GM21367 (cell line): ENCODE measurements around the gene MKNK1.
"Not testable (repeated sequence)": the region's sequence is repeated elsewhere in the genome, so short reads cannot be mapped to it uniquely, and the experiment has no call there.

Experiments
- ATAC-seq: cut with Tn5 transposase; IDR thresholded peaks from one replicate; pipeline ENCODE4 v1.9.1; 2021; ENCODE audit not compliant: unreplicated experiment

Gene MKNK1

GRCh38 chr1:46603858-46604549 is at the start of gene MKNK1:
Gene MKNK1 (minus strand): TSS chr1:46604268. CDS start chr1:46583327, 20,941 bp downstream.
- peak; percentile 79 for ATAC-seq

GRCh38 chr1:46653405-46653958 is 49.4 kb upstream of the MKNK1 start:
- no peak for ATAC-seq

- ATAC-seq: no peak
These were observed 48.4 kb upstream of the MKNK1 start for GRCh38 chr1:46652321-46653100.

- ATAC-seq: not testable (repeated sequence)
These were observed 47.1 kb upstream of the MKNK1 start for GRCh38 chr1:46651152-46651551.

GRCh38 chr1:46650491-46650890 is 46.4 kb upstream of the MKNK1 start:
- no peak for ATAC-seq

GRCh38 chr1:46649764-46650163 is 45.7 kb upstream of the MKNK1 start:
- ATAC-seq: no peak

- ATAC-seq: no peak
These were observed 43.5 kb upstream of the MKNK1 start for GRCh38 chr1:46647611-46648010.

- no peak for ATAC-seq
These were observed 42.8 kb upstream of the MKNK1 start for GRCh38 chr1:46646844-46647243.

- no peak for ATAC-seq
These were observed 42.3 kb upstream of the MKNK1 start for GRCh38 chr1:46646331-46646730.

GRCh38 chr1:46645815-46646214 is 41.7 kb upstream of the MKNK1 start:
- ATAC-seq: no peak

- ATAC-seq: no peak
These were observed 39.3 kb upstream of the MKNK1 start for GRCh38 chr1:46643368-46643775.

GRCh38 chr1:46642115-46642680 is 38.1 kb upstream of the MKNK1 start:
- no peak for ATAC-seq

GRCh38 chr1:46639547-46639946 is 35.5 kb upstream of the MKNK1 start:
- no peak for ATAC-seq

- no peak for ATAC-seq
These were observed 34.9 kb upstream of the MKNK1 start for GRCh38 chr1:46638921-46639320.

GRCh38 chr1:46637444-46638083 is 33.5 kb upstream of the MKNK1 start:
- ATAC-seq: no peak

- ATAC-seq: no peak
These were observed 31.1 kb upstream of the MKNK1 start for GRCh38 chr1:46635205-46635604.

- ATAC-seq: no peak
These were observed 26.7 kb upstream of the MKNK1 start for GRCh38 chr1:46630719-46631118.

GRCh38 chr1:46623743-46624644 is 19.9 kb upstream of the MKNK1 start:
- no peak for ATAC-seq

- ATAC-seq: no peak
These were observed 18.3 kb upstream of the MKNK1 start for GRCh38 chr1:46622344-46622743.

GRCh38 chr1:46621930-46622329 is 17.9 kb upstream of the MKNK1 start:
- ATAC-seq: no peak
